Tibial nerve (tissue), 4 donors: ENCODE data around the gene FCAMR. TPM values are rescaled to one million over a fixed set of nuclear protein-coding genes. Genes with fewer than 3 reads are reported as not detected.
A peak's percentile ranks its signal among the peaks of the same experiment; 100 is the strongest.

Experiments used
- DNase-seq, 2 donors: peaks; one replicate each; pipeline ENCODE4 v3.0.0-alpha.2; 2019; ENCODE audit warnings: low spot score in 2 of 2
- H3K27ac ChIP-seq, 4 donors: fragments of 200-600 bp; sonication (generic) in 3 of 4; one replicate each; pipeline ENCODE4 v1.5.1; 2017 to 2019; ENCODE audit warnings: mild to moderate bottlenecking in 1 of 4
- H3K27me3 ChIP-seq, 2 donors: fragments of 200-600 bp; sonication (generic) in 1 of 2; one replicate each; pipeline versions ENCODE4 v1.5.1 to v1.6.0; 2017 to 2019
- H3K36me3 ChIP-seq, 3 donors: fragments of 200-600 bp; sonication (generic); one replicate each; pipeline ENCODE4 v1.5.1; 2018 to 2019
- H3K4me1 ChIP-seq, 4 donors: fragments of 200-600 bp; sonication (generic) in 3 of 4; one replicate each; pipeline ENCODE4 v1.5.1; 2017 to 2019
- H3K4me3 ChIP-seq, 4 donors: fragments of 200-600 bp; sonication (generic) in 3 of 4; one replicate each; pipeline ENCODE4 v1.5.1; 2017 to 2019; ENCODE audit warnings: mild to moderate bottlenecking in 1 of 4, moderate library complexity in 1 of 4
- H3K9me3 ChIP-seq, 4 donors: fragments of 200-600 bp; sonication (generic) in 3 of 4; one replicate each; pipeline ENCODE4 v1.5.1; 2017 to 2019
- EP300 ChIP-seq, 2 donors: sonication (generic); formaldehyde crosslinking; IDR thresholded peaks; one replicate each; pipeline ENCODE4 v1.6.1; 2017; ENCODE audit warnings: antibody characterized with exemption in 2 of 2, mild to moderate bottlenecking in 1 of 2
- POLR2A ChIP-seq, 2 donors: fragments of 450-650 bp; IDR thresholded peaks; one replicate each; pipeline ENCODE4 v1.6.1; 2017; ENCODE audit warnings: antibody characterized with exemption in 2 of 2, mild to moderate bottlenecking in 2 of 2, moderate library complexity in 2 of 2
- WGBS, 2 donors: methylation state at CpG; one replicate each; pipeline ENCODE4 v1.1.5; 2018; 5-methylcytosine and 5-hydroxymethylcytosine counted together
- total RNA-seq, 4 donors: library from RNA; depleted of rRNA; stranded (reverse); fragments of >200 nt; gene quantifications; one replicate each; pipeline ENCODE4 v1.1.0, GENCODE V29; 2016
- TF ChIP-seq, protein P1 (sequence below), 5 experiments: fragments of 200-600 bp in 3 of 5; fragments of 450-650 bp in 2 of 5; sonication (generic) in 3 of 5; IDR thresholded peaks; one replicate each; pipeline ENCODE4 v1.5.1; 2016 to 2019; ENCODE audit warnings: antibody characterized with exemption in 5 of 5, mild to moderate bottlenecking in 3 of 5, moderate library complexity in 2 of 5

The FCAMR gene
- total RNA-seq, 4 donors from 2014 or later, result not detected

DNA sequence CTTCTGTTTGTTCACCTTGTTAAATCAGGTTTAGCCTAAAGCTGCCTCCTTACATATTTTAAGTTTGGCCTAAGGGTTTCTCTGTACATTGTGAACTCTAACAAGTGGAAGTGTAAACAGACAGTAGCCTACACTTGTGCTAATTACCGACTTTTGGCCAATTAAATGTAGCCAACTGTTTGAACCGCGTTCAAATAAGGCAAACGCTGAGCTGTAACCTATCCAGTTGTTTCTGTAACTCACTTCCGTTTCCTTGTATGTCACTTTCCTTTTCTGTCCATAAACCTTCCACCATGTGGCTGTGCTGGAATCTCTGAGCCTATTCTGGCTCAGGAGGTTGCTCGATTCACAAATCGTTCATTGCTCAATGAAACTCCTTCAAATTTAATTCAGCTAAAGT lies 8.0 kb upstream of the FCAMR start:
- no peaks in the 10 kb centered on the region for H3K27me3 ChIP-seq
- H3K4me1 ChIP-seq, result no peaks in the 10 kb centered on the region
- no peaks in the 10 kb centered on the region for H3K36me3 ChIP-seq
- no peak overlapping the region for H3K27ac ChIP-seq
- TF ChIP-seq EP300 (IDR thresholded peaks at IDR 0.05), result no peak
- TF ChIP-seq, protein P1, sequence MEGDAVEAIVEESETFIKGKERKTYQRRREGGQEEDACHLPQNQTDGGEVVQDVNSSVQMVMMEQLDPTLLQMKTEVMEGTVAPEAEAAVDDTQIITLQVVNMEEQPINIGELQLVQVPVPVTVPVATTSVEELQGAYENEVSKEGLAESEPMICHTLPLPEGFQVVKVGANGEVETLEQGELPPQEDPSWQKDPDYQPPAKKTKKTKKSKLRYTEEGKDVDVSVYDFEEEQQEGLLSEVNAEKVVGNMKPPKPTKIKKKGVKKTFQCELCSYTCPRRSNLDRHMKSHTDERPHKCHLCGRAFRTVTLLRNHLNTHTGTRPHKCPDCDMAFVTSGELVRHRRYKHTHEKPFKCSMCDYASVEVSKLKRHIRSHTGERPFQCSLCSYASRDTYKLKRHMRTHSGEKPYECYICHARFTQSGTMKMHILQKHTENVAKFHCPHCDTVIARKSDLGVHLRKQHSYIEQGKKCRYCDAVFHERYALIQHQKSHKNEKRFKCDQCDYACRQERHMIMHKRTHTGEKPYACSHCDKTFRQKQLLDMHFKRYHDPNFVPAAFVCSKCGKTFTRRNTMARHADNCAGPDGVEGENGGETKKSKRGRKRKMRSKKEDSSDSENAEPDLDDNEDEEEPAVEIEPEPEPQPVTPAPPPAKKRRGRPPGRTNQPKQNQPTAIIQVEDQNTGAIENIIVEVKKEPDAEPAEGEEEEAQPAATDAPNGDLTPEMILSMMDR (IDR thresholded peaks at IDR 0.05), result no peak
- TF ChIP-seq POLR2A (IDR thresholded peaks at IDR 0.05), result no peak
- H3K4me3 ChIP-seq, result no peak overlapping the region
- H3K9me3 ChIP-seq, result no peaks in the 10 kb centered on the region
- DNase-seq, result no peak
- WGBS, 2 donors, result 84 to 93% methylated on average over 7 of the region's 7 CpGs

DNA sequence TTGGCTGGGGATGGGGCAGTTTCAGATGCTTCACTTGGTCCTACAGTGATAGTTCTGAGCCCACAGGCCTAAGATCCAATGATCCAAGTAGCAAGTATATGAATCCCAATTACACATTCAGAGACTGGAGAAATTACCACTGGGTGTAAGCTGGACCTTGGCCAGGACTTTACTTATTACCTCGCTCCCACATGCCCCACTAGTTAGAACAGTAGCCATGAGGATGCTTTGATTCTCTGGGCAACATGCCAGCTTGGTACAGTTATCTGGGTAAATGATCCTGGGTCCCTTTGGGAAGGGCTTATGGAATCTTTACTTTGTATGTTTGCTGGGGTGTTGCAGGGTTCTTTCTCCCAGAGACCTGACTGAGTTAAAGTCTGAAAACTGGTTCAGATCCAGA lies 5.0 kb upstream of the FCAMR start:
- DNase-seq, result no peak
- Histone ChIP-seq H3K27ac (no peak overlapping the region), H3K4me3 (no peak overlapping the region), H3K4me1 (no peaks in the 10 kb centered on the region), H3K9me3 (no peaks in the 10 kb centered on the region), H3K27me3 (no peaks in the 10 kb centered on the region), H3K36me3 (no peaks in the 10 kb centered on the region)
- 75 to 85% methylated on average over 1 of the region's 1 CpG for WGBS, 2 donors
- TF ChIP-seq, protein P1 (IDR thresholded peaks at IDR 0.05), result no peak
- TF ChIP-seq POLR2A (IDR thresholded peaks at IDR 0.05) (no peak), EP300 (IDR thresholded peaks at IDR 0.05) (no peak)

DNA sequence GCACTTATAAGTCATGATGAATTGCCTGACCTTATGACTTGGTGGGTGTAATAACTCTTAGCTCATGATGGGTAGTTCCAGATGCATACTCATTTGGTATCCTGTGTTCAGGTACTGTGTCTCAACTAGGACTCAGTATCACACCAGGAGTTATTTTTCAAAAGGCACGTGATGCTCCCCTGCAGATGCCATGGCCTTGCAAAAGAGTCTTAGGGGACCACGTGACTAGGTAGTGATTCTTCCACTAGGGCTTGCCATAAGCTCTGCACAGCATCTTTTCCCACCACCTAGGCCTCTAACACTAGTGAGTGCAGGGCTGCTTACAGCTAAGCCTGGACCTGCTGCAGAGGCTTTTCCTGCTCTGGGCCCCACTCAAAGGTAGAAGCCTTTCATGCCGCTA lies 3.9 kb upstream of the FCAMR start:
- no peaks in the 10 kb centered on the region for H3K27me3 ChIP-seq
- H3K4me3 ChIP-seq, result no peak overlapping the region
- H3K4me1 ChIP-seq, result no peaks in the 10 kb centered on the region
- 83 to 85% methylated on average over 3 of the region's 3 CpGs for WGBS, 2 donors
- DNase-seq, result no peak
- TF ChIP-seq POLR2A (IDR thresholded peaks at IDR 0.05), result no peak
- TF ChIP-seq, protein P1 (IDR thresholded peaks at IDR 0.05), result no peak
- no peak for TF ChIP-seq EP300 (IDR thresholded peaks at IDR 0.05)
- no peak overlapping the region for H3K27ac ChIP-seq
- H3K36me3 ChIP-seq, result no peaks in the 10 kb centered on the region
- no peaks in the 10 kb centered on the region for H3K9me3 ChIP-seq

DNA sequence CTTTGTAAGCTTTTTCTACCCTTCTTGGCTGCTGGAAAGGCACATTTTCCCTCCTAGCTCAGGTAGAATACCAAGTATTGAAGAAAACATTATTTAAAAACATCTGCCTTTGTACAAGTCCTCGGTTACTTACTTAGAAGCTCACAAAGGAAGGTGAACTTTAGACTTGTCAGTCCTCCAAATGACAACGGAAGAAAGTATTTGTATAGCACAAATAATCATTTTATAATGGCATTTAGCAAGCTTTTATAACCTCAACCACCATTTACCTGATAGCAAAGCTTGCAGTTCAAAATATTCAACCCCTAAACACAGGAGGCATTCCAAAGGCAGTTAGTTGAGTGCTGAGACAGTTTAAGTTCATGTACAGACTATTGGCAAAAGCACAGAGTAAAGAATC lies 2.5 kb upstream of the FCAMR start:
- no peak for DNase-seq
- no peaks in the 10 kb centered on the region for H3K36me3 ChIP-seq
- WGBS, 2 donors, result 70 to 80% methylated on average over 2 of the region's 2 CpGs
- H3K27me3 ChIP-seq, result no peaks in the 10 kb centered on the region
- TF ChIP-seq POLR2A (IDR thresholded peaks at IDR 0.05) (no peak), EP300 (IDR thresholded peaks at IDR 0.05) (no peak)
- TF ChIP-seq, protein P1 (IDR thresholded peaks at IDR 0.05), result no peak
- H3K9me3 ChIP-seq, result no peaks in the 10 kb centered on the region
- no peak overlapping the region for H3K4me3 ChIP-seq
- H3K4me1 ChIP-seq, result peaks cover 0 to 1% (median 0%) of the 10 kb centered on the region in 4 donors
- no peak overlapping the region for H3K27ac ChIP-seq

DNA sequence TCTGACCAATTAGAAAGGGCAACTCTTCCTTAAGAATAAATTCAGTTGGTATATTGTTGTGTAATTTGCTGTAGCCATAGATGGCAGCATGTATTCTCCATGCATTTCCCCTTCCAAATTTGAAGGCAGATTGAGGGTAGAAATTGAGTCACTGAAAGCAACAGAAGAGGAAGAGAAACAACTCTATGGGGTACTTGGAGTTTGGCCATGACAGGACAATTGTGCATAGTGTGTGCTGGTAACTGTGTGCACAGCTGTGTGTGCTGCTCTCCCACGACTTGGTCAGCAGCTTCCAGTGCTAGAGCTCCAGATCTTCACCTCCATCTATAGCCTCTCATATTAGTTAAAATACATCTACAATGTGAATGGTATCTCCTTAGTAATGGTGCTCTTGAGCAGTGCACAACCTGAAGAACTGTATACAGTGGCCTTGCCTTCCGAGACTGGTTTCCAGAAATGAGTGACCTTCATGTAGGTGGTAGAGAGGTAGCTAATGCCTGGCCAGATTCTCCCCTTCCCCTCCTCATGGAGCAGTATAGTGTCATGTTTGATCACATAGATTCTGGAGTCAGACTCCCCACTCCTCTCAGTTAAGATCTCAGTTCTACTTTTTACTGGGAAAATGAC lies 882 bp upstream of the FCAMR start:
- no peaks in the 10 kb centered on the region for H3K27me3 ChIP-seq
- TF ChIP-seq, protein P1 (IDR thresholded peaks at IDR 0.05), result no peak
- TF ChIP-seq POLR2A (IDR thresholded peaks at IDR 0.05), result no peak
- TF ChIP-seq EP300 (IDR thresholded peaks at IDR 0.05), result peak in 1 of 2 donors; percentile 13
- no peak for DNase-seq
- H3K4me1 ChIP-seq, result peaks cover 0 to 4% (median 0%) of the 10 kb centered on the region in 4 donors
- WGBS, 2 donors, result 70 to 74% methylated on average over 2 of the region's 2 CpGs
- no peak overlapping the region for H3K4me3 ChIP-seq
- H3K27ac ChIP-seq, result no peak overlapping the region
- H3K9me3 ChIP-seq, result no peaks in the 10 kb centered on the region
- no peaks in the 10 kb centered on the region for H3K36me3 ChIP-seq
